Liver (tissue), 3 donors: ENCODE measurements around the gene PRIM2.
"Not testable (repeated sequence)": the region's sequence is repeated elsewhere in the genome, so short reads cannot be mapped to it uniquely, and the experiment has no call there.

Source experiments
- GABPA ChIP-seq, 2 donors: IDR thresholded peaks in 1 of 2; conservative IDR thresholded peaks in 1 of 2; 2 replicates each; pipeline ENCODE4 v1.6.1; 2016; ENCODE audit warnings: antibody characterized with exemption in 2 of 2, mild to moderate bottlenecking in 1 of 2, moderate library complexity in 1 of 2
- TF ChIP-seq, protein P1 (sequence below): fragments of 150-350 bp; IDR thresholded peaks from 2 replicates; pipeline ENCODE4 v1.5.1; 2017; ENCODE audit warnings: improper control_type of control experiment, low read depth, low read length; ENCODE audit not compliant: missing input control
- donor health status: healthy.
- donor health status: healthy.

- TF ChIP-seq, protein P1, sequence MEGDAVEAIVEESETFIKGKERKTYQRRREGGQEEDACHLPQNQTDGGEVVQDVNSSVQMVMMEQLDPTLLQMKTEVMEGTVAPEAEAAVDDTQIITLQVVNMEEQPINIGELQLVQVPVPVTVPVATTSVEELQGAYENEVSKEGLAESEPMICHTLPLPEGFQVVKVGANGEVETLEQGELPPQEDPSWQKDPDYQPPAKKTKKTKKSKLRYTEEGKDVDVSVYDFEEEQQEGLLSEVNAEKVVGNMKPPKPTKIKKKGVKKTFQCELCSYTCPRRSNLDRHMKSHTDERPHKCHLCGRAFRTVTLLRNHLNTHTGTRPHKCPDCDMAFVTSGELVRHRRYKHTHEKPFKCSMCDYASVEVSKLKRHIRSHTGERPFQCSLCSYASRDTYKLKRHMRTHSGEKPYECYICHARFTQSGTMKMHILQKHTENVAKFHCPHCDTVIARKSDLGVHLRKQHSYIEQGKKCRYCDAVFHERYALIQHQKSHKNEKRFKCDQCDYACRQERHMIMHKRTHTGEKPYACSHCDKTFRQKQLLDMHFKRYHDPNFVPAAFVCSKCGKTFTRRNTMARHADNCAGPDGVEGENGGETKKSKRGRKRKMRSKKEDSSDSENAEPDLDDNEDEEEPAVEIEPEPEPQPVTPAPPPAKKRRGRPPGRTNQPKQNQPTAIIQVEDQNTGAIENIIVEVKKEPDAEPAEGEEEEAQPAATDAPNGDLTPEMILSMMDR: peak; percentile 14
- TF ChIP-seq GABPA (IDR thresholded peaks at IDR 0.05 in 1 of 2, conservative IDR thresholded peaks at IDR 0.05 in 1 of 2): not testable (repeated sequence)
These were observed 218.6 kb downstream of the PRIM2 start for GRCh38 chr6:57535994-57536393.
